GM12878 (cell line): ENCODE measurements around the gene GADD45A. TPM values are rescaled to one million over a fixed set of nuclear protein-coding genes. Genes with fewer than 3 reads are reported as not detected.

Experiments used
- ATF7 ChIP-seq: fragments of 450-650 bp; IDR thresholded peaks from 2 replicates; pipeline ENCODE4 v1.6.1; 2016; ENCODE audit warnings: low read depth, mild to moderate bottlenecking
- BCL11A ChIP-seq: IDR thresholded peaks from 2 replicates; pipeline ENCODE4 v1.6.1; 2011; ENCODE audit warnings: low read depth, low read length
- DPF2 ChIP-seq: fragments of 450-650 bp; IDR thresholded peaks from 2 replicates; pipeline ENCODE4 v1.6.1; 2017; ENCODE audit warnings: mild to moderate bottlenecking
- E2F8 ChIP-seq: fragments of 450-650 bp; IDR thresholded peaks from 2 replicates; pipeline ENCODE4 v1.6.1; 2018; ENCODE audit warnings: mild to moderate bottlenecking, low read depth, moderate library complexity; ENCODE audit not compliant: partially characterized antibody
- EZH2 ChIP-seq: IDR thresholded peaks from 2 replicates; pipeline ENCODE4 v1.6.1; 2012; ENCODE audit warnings: low read depth, mild to moderate bottlenecking, control low read depth, inconsistent platforms, low read length, borderline replicate concordance; ENCODE audit not compliant: control insufficient read depth
- FOXM1 ChIP-seq: IDR thresholded peaks from 2 replicates; pipeline ENCODE4 v1.6.1; 2012; ENCODE audit warnings: low read depth, mild to moderate bottlenecking, inconsistent platforms, low read length, moderate library complexity
- GATAD2B ChIP-seq: fragments of 450-650 bp; conservative IDR thresholded peaks from 2 replicates; pipeline ENCODE4 v1.6.1; 2017; ENCODE audit warnings: low read depth, mild to moderate bottlenecking, moderate library complexity
- IKZF2 ChIP-seq, 2 experiments: fragments of 450-650 bp; IDR thresholded peaks; 2 replicates each; pipeline ENCODE4 v1.6.1; 2017; ENCODE audit warnings: mild to moderate bottlenecking in 2 of 2, moderate library complexity in 2 of 2
- IRF3 ChIP-seq: fragments of 450-650 bp; IDR thresholded peaks from 2 replicates; pipeline ENCODE4 v1.6.1; 2014; ENCODE audit warnings: mild to moderate bottlenecking
- JUND ChIP-seq: IDR thresholded peaks from 2 replicates; pipeline ENCODE4 v1.6.1; 2012; ENCODE audit warnings: low read depth, mild to moderate bottlenecking, low read length, improper control_type of control experiment, moderate library complexity
- KLF5 ChIP-seq: fragments of 450-650 bp; IDR thresholded peaks from 2 replicates; pipeline ENCODE4 v1.6.1; 2014; ENCODE audit warnings: mild to moderate bottlenecking; ENCODE audit not compliant: partially characterized antibody
- MXI1 ChIP-seq: fragments of 150-350 bp; IDR thresholded peaks from 2 replicates; pipeline ENCODE4 v1.6.1; 2011; ENCODE audit warnings: low read depth, mild to moderate bottlenecking, inconsistent platforms, low read length, improper control_type of control experiment
- MYB ChIP-seq: fragments of 150-350 bp; IDR thresholded peaks from 2 replicates; pipeline ENCODE4 v1.6.1; 2014; ENCODE audit warnings: mild to moderate bottlenecking, low read depth, low read length, borderline replicate concordance
- NBN ChIP-seq: fragments of 450-650 bp; IDR thresholded peaks from 2 replicates; pipeline ENCODE4 v1.6.1; 2016
- NFYB ChIP-seq: IDR thresholded peaks from 2 replicates; pipeline ENCODE4 v1.6.1; 2011; ENCODE audit warnings: low read depth, mild to moderate bottlenecking, low read length, improper control_type of control experiment, moderate library complexity; ENCODE audit not compliant: insufficient read depth
- PAX5 ChIP-seq: IDR thresholded peaks from 2 replicates; pipeline ENCODE4 v1.6.1; 2011; ENCODE audit warnings: low read depth, low read length, borderline replicate concordance
- PAX8 ChIP-seq: fragments of 450-650 bp; IDR thresholded peaks from 2 replicates; pipeline ENCODE4 v1.6.1; 2017; ENCODE audit warnings: mild to moderate bottlenecking, moderate library complexity
- PML ChIP-seq: IDR thresholded peaks from 2 replicates; pipeline ENCODE4 v1.6.1; 2012; ENCODE audit warnings: low read length, inconsistent platforms
- POU2F2 ChIP-seq: IDR thresholded peaks from 3 replicates; pipeline ENCODE4 v1.6.1; 2011; ENCODE audit warnings: low read depth, mild to moderate bottlenecking, low read length, borderline replicate concordance
- RELB ChIP-seq: fragments of 450-650 bp; IDR thresholded peaks from 2 replicates; pipeline ENCODE4 v1.6.1; 2017; ENCODE audit warnings: low read depth, mild to moderate bottlenecking, moderate library complexity
- SMARCA5 ChIP-seq: fragments of 450-650 bp; IDR thresholded peaks from 2 replicates; pipeline ENCODE4 v1.6.1; 2017; ENCODE audit warnings: mild to moderate bottlenecking
- SREBF2 ChIP-seq: IDR thresholded peaks from 2 replicates; pipeline ENCODE4 v1.6.1; 2012; ENCODE audit warnings: mild to moderate bottlenecking, low read length
- TARDBP ChIP-seq: IDR thresholded peaks from 2 replicates; pipeline ENCODE4 v1.6.1; 2016; ENCODE audit warnings: borderline replicate concordance
- TBL1XR1 ChIP-seq: IDR thresholded peaks from 2 replicates; pipeline ENCODE4 v1.6.1; 2012; ENCODE audit warnings: low read depth, low read length, improper control_type of control experiment
- TCF12 ChIP-seq: IDR thresholded peaks from 2 replicates; pipeline ENCODE4 v1.6.1; 2011; ENCODE audit warnings: low read depth, mild to moderate bottlenecking, low read length
- WRNIP1 ChIP-seq: IDR thresholded peaks from 2 replicates; pipeline ENCODE4 v1.6.1; 2011; ENCODE audit warnings: low read depth, low read length, improper control_type of control experiment, borderline replicate concordance
- ZNF622 ChIP-seq: fragments of 450-650 bp; IDR thresholded peaks from 2 replicates; pipeline ENCODE4 v1.6.1; 2017; ENCODE audit warnings: mild to moderate bottlenecking, inconsistent platforms
- polyA plus RNA-seq, 11 experiments: library from polyadenylated mRNA; depleted of rRNA in 4 of 11; unstranded in 6 of 11; stranded (reverse) in 5 of 11; fragments of >200 nt; fragmentation: Nextera tagmentation in 4 of 11; fragmentation: Illumina TruSeq in 1 of 11; extraction: Ambion mirVana in 4 of 11; extraction: Trizol in 1 of 11; gene quantifications; 1 replicate in 1 of 11; 2 replicates in 10 of 11; pipeline versions ENCODE4 v1.2.1 to v1.2.3, GENCODE V29; 2011 to 2016; ENCODE audit warnings: inconsistent platforms in 2 of 11, missing spikeins in 2 of 11, low read depth in 1 of 11
- total RNA-seq, 4 experiments: library from RNA; depleted of rRNA in 3 of 4; stranded (reverse); fragments of >200 nt in 3 of 4; fragmentation: Illumina TruSeq in 1 of 4; extraction: Trizol in 1 of 4; gene quantifications; 2 replicates each; pipeline versions ENCODE4 v1.2.1 to v1.2.3, GENCODE V29; 2013 to 2021

The GADD45A gene
- total and polyA plus RNA-seq, 10 of the 15 experiments (the other 5 are each of a cell fraction or from before 2014, with no cell fraction given): 4.7 to 48.9 (median 18.5) TPM

- no peak for TF ChIP-seq JUND
- TF ChIP-seq POU2F2: no peak
- TF ChIP-seq NFYB: no peak
- no peak for TF ChIP-seq KLF5
- TF ChIP-seq MYB: no peak
- TF ChIP-seq IKZF2 (IDR thresholded peaks at IDR 0.05): peak; percentile 13 to 26; a peak in 1 of 4 replicates
- TF ChIP-seq ATF7: no peak
- no peak for TF ChIP-seq FOXM1
- TF ChIP-seq EZH2: no peak
- 0 out of 2 replicates have a peak, but pooled peaks have one; percentile 38 for TF ChIP-seq DPF2
- peak; percentile 59; the same call in 1 of the 2 replicates for TF ChIP-seq TCF12
- TF ChIP-seq PML: no peak
- 0 out of 2 replicates have a peak, but pooled peaks have one; percentile 46 for TF ChIP-seq GATAD2B
- no peak for TF ChIP-seq MXI1
- no peak for TF ChIP-seq RELB
- no peak for TF ChIP-seq BCL11A
- 0 out of 2 replicates have a peak, but pooled peaks have one; percentile 34 for TF ChIP-seq SMARCA5
- no peak for TF ChIP-seq TARDBP
- TF ChIP-seq NBN: no peak
- TF ChIP-seq ZNF622: no peak
- no peak for TF ChIP-seq E2F8
- TF ChIP-seq IRF3: no peak
- no peak for TF ChIP-seq SREBF2
- no peak for TF ChIP-seq PAX8
- no peak for TF ChIP-seq WRNIP1
- no peak for TF ChIP-seq TBL1XR1
- TF ChIP-seq PAX5: no peak
Observed at GRCh38 chr1:67732750-67733151, 47.8 kb downstream of the GADD45A start (continued).
